Smooth muscle cell (in vitro differentiated cells): ENCODE data around the gene HUNK. TPM values are rescaled to one million over a fixed set of nuclear protein-coding genes. Genes with fewer than 3 reads are reported as not detected.

Source experiments
- DNase-seq: peaks from one replicate; lab custom pipeline; 2025; ENCODE audit not compliant: unreplicated experiment; lab: John Stamatoyannopoulos, UW
- H2AFZ ChIP-seq: fragments of 200-600 bp; sonication (generic); 2 replicates; pipeline ENCODE4 v1.6.0; 2016; ENCODE audit warnings: antibody characterized with exemption, low read depth, mild to moderate bottlenecking
- H3F3A ChIP-seq: fragments of 200-600 bp; sonication (generic); 2 replicates; pipeline ENCODE4 v1.6.0; 2017; ENCODE audit warnings: antibody characterized with exemption, low read depth
- H3K27ac ChIP-seq: fragments of 200-600 bp; sonication (generic); 2 replicates; pipeline ENCODE4 v1.5.1; 2016; ENCODE audit warnings: low read depth, mild to moderate bottlenecking
- H3K27me3 ChIP-seq: fragments of 200-600 bp; sonication (generic); 2 replicates; pipeline ENCODE4 v1.6.1; 2016; ENCODE audit warnings: low read depth, mild to moderate bottlenecking
- H3K36me3 ChIP-seq: fragments of 200-600 bp; sonication (generic); 2 replicates; pipeline ENCODE4 v1.5.1; 2016; ENCODE audit warnings: low read depth
- H3K4me1 ChIP-seq: fragments of 200-600 bp; sonication (generic); 2 replicates; pipeline ENCODE4 v1.5.1; 2016; ENCODE audit warnings: low read depth
- H3K4me2 ChIP-seq: fragments of 200-600 bp; sonication (generic); 2 replicates; pipeline ENCODE4 v1.6.0; 2016; ENCODE audit warnings: mild to moderate bottlenecking
- H3K4me3 ChIP-seq: fragments of 200-600 bp; sonication (generic); 2 replicates; pipeline ENCODE4 v1.5.1; 2016; ENCODE audit warnings: mild to moderate bottlenecking
- H3K79me2 ChIP-seq: fragments of 200-600 bp; sonication (generic); 2 replicates; pipeline ENCODE4 v1.6.0; 2016; ENCODE audit warnings: low read depth, mild to moderate bottlenecking
- H3K9ac ChIP-seq: fragments of 200-600 bp; sonication (generic); 2 replicates; pipeline ENCODE4 v1.6.0; 2016; ENCODE audit warnings: low read depth
- H3K9me3 ChIP-seq: fragments of 200-600 bp; sonication (generic); replicated peaks from 2 replicates; pipeline ENCODE4 v1.5.1; 2016; ENCODE audit warnings: low read depth
- H4K20me1 ChIP-seq: fragments of 200-600 bp; sonication (generic); 2 replicates; pipeline ENCODE4 v1.6.0; 2016; ENCODE audit warnings: low read depth
- WGBS: methylation state at CpG from one replicate; pipeline ENCODE4 v1.1.7; 2016; ENCODE audit warnings: low lambda C conversion rate; 5-methylcytosine and 5-hydroxymethylcytosine counted together
- polyA plus RNA-seq: library from polyadenylated mRNA; unstranded; fragments of >200 nt; fragmentation: Nextera tagmentation; extraction: Ambion mirVana; gene quantifications from 2 replicates; pipeline ENCODE4 v1.2.1, GENCODE V29; 2016
- total RNA-seq: library from RNA; depleted of rRNA; stranded (reverse); fragments of >200 nt; gene quantifications from 2 replicates; pipeline ENCODE4 v1.2.3, GENCODE V29; 2014
- TF ChIP-seq, protein P1 (sequence below): fragments of 200-600 bp; sonication (generic); IDR thresholded peaks from 2 replicates; pipeline ENCODE4 v1.5.1; 2017; ENCODE audit warnings: borderline replicate concordance, mild to moderate bottlenecking, antibody characterized with exemption; ENCODE audit not compliant: insufficient read depth, poor library complexity, severe bottlenecking

HUNK gene
- total and polyA plus RNA-seq, 2 experiments from 2014 or later: 5.5 to 11.6 TPM

- no peak overlapping the region for H3K4me3 ChIP-seq
- no peak overlapping the region for H3K4me2 ChIP-seq
- H3K27ac ChIP-seq: no peak overlapping the region
- no peak for DNase-seq
- no peaks in the 10 kb centered on the region for H3K36me3 ChIP-seq
- no peaks in the 10 kb centered on the region for H3K79me2 ChIP-seq
- H4K20me1 ChIP-seq: no peaks in the 10 kb centered on the region
- no peaks in the 10 kb centered on the region for H3F3A ChIP-seq
- 91% methylated on average over 17 of the region's 17 CpGs for WGBS
- TF ChIP-seq, protein P1, sequence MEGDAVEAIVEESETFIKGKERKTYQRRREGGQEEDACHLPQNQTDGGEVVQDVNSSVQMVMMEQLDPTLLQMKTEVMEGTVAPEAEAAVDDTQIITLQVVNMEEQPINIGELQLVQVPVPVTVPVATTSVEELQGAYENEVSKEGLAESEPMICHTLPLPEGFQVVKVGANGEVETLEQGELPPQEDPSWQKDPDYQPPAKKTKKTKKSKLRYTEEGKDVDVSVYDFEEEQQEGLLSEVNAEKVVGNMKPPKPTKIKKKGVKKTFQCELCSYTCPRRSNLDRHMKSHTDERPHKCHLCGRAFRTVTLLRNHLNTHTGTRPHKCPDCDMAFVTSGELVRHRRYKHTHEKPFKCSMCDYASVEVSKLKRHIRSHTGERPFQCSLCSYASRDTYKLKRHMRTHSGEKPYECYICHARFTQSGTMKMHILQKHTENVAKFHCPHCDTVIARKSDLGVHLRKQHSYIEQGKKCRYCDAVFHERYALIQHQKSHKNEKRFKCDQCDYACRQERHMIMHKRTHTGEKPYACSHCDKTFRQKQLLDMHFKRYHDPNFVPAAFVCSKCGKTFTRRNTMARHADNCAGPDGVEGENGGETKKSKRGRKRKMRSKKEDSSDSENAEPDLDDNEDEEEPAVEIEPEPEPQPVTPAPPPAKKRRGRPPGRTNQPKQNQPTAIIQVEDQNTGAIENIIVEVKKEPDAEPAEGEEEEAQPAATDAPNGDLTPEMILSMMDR: no peak
- no peak overlapping the region for H2AFZ ChIP-seq
- H3K9ac ChIP-seq: no peak overlapping the region
- peaks cover 5% of the 10 kb centered on the region for H3K4me1 ChIP-seq
- no peaks in the 10 kb centered on the region for H3K9me3 ChIP-seq
- H3K27me3 ChIP-seq: no peaks in the 10 kb centered on the region
These were observed 118.8 kb downstream of the HUNK start for GRCh38 chr21:31991356-31992331.

DNA sequence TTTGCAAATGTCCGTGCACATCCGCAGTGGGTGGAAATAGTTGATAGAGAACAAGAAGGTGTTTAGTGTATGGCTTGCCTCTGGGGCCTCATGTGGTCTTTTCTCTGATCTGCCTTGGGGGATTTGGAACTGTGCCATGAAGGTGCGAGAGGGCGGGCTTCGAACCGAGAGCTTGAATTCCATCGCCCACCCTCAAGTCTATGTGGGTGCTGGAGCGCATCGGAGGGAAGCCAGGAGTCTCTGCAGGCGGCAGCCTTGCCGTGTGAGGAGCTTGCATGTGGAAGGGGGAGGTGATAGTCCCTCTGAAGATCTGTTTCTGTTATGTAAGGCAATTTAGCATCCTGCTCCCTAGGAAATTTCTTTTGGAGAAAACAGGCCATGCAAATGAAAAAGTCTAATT, 119.6 kb downstream of the HUNK start:
- H2AFZ ChIP-seq: no peak overlapping the region
- H3K4me2 ChIP-seq: no peak overlapping the region
- TF ChIP-seq, protein P1: no peak
- no peaks in the 10 kb centered on the region for H3K36me3 ChIP-seq
- H3K27ac ChIP-seq: no peak overlapping the region
- no peaks in the 10 kb centered on the region for H3F3A ChIP-seq
- no peaks in the 10 kb centered on the region for H3K9me3 ChIP-seq
- 91% methylated on average over 11 of the region's 11 CpGs for WGBS
- H3K27me3 ChIP-seq: no peaks in the 10 kb centered on the region
- DNase-seq: no peak
- no peak overlapping the region for H3K4me3 ChIP-seq
- H3K79me2 ChIP-seq: no peaks in the 10 kb centered on the region
- no peak overlapping the region for H3K9ac ChIP-seq
- no peaks in the 10 kb centered on the region for H4K20me1 ChIP-seq
- peaks cover 5% of the 10 kb centered on the region for H3K4me1 ChIP-seq

DNA sequence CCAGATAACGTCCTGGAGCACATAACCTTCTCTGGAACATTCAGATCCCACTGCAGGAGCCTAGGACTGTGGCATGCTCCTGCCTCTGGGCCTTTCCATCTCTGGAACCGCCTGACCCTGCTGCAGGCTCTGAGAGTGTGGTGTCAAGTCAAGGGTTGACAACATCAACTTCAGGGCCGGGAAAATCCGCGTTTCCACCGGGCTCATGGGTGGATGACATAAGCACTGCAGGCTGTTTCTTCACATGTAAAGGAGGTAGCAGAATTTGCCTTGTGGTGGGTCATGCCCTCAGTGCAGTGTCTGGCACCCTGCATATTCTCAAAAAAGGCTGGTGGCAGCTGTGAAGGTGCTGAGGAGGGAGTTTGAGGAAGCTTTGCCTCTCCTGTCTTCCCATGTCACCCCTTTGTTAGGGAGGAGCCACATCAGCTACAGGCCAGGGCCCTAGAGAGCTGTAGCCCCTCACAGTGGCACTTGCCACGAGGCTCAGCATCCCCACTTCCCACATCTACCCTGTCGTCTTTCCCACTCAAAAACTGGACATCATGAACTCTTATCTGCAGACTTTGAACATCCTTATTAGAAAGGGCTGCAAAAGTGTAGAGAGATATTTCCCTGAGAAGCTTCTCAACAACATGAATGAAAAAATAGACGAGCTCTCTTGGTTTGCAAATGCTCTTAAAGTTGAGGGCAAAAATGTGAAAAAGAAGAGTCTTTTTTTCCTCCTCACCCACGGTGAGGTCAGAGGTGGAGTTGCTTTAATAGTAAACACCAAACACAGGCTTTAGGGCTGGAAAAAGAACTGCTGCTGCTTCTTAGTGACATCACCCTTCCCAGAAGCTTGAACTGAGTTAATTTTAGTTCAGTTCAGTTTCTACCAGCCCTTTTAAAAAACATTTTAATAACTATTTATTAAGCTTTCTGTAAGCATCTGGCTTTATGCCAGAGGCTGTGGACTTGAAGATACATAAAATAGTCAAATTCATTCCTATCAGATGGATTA, 121.3 kb downstream of the HUNK start:
- Histone ChIP-seq H3K79me2 (no peaks in the 10 kb centered on the region), H3K27me3 (no peaks in the 10 kb centered on the region), H4K20me1 (no peaks in the 10 kb centered on the region), H3K9me3 (no peaks in the 10 kb centered on the region), H2AFZ (no peak overlapping the region), H3K4me1 (peaks cover 5% of the 10 kb centered on the region), H3K4me3 (no peak overlapping the region), H3K27ac (peak overlapping the region; percentile 34), H3K36me3 (no peaks in the 10 kb centered on the region), H3F3A (no peaks in the 10 kb centered on the region), H3K9ac (no peak overlapping the region), H3K4me2 (no peak overlapping the region)
- no peak for DNase-seq
- TF ChIP-seq, protein P1: no peak
- WGBS: 52% methylated on average over 10 of the region's 10 CpGs
